GM12801 (cell line): ENCODE measurements around the gene GDE1.

Experiments
- TF ChIP-seq, protein P1 (sequence below): IDR thresholded peaks from one replicate; pipeline ENCODE4 v1.5.1; 2011; ENCODE audit warnings: control low read depth; ENCODE audit not compliant: insufficient read length; ENCODE audit errors: extremely low read depth

GDE1 gene

DNA sequence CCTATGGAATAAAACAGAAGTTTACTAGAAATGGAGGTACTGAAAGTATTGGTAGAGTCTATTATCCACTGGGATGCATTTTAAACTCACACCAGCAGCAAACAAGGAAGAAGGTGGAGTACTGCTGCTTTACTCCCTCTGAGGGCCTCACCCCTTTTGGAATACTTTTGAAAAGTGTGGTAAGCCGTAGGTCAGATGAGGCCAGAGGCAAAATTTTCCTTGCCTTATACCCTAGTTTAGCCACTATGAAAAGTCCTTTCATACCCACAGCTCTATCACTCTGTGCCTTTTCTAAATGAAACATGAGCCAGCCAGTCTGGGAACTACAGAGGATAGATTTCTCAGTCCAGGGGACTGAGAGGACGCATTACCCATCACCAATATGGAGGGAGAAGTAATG, 14.0 kb downstream of the GDE1 start:
- TF ChIP-seq, protein P1, sequence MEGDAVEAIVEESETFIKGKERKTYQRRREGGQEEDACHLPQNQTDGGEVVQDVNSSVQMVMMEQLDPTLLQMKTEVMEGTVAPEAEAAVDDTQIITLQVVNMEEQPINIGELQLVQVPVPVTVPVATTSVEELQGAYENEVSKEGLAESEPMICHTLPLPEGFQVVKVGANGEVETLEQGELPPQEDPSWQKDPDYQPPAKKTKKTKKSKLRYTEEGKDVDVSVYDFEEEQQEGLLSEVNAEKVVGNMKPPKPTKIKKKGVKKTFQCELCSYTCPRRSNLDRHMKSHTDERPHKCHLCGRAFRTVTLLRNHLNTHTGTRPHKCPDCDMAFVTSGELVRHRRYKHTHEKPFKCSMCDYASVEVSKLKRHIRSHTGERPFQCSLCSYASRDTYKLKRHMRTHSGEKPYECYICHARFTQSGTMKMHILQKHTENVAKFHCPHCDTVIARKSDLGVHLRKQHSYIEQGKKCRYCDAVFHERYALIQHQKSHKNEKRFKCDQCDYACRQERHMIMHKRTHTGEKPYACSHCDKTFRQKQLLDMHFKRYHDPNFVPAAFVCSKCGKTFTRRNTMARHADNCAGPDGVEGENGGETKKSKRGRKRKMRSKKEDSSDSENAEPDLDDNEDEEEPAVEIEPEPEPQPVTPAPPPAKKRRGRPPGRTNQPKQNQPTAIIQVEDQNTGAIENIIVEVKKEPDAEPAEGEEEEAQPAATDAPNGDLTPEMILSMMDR = no peak

DNA sequence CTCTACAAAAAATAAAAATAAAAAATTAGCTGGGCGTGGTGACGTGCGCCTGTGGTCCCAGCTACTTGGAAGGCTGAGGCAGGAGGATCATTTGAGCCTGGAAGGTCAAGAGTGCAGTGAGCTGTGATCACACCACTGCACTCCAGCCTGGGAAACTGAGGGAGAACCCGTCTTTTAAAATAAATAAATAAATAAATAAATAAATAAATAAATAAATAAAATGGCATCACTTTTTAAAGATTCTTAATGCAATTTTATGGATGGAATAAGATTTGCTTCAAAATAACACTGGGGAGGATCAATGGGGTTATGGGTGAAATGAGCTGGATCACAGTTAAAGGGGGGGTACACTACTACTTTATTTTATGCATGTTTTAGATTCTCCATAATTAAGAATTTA, 14.9 kb downstream of the GDE1 start:
- TF ChIP-seq, protein P1 = no peak

DNA sequence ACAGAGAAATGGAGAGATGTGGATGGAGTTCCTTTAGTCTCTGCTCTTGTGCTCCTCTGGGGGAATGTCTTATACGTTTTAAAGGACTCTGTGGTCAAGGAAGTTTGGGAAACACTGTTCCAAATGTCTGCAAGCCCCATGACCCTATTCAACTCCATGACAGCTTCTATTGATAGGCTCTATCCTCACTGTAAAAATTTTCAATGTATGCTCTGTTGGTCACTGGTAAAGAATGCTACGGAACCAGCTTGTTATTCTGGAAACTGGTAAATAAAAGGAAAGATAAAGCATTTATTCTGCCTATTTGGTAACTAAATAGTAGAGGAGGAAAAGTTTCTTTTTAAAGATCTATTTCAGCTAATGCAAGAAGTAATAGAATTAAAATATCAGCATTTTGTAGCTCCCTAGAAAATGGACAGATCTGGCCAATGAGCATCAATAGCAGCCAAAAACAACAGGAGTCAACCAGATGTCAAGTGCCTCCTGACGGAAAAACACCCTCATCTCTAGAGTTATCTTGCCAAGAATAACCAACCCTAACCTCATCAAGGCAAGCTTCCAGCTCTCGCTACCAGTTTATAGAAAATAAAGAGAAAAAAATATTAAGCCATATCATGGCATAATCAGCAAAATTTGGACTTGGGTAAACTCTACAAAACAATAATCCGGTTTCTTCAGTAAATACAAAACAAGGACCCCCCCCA, 16.1 kb downstream of the GDE1 start:
- TF ChIP-seq, protein P1 = no peak

DNA sequence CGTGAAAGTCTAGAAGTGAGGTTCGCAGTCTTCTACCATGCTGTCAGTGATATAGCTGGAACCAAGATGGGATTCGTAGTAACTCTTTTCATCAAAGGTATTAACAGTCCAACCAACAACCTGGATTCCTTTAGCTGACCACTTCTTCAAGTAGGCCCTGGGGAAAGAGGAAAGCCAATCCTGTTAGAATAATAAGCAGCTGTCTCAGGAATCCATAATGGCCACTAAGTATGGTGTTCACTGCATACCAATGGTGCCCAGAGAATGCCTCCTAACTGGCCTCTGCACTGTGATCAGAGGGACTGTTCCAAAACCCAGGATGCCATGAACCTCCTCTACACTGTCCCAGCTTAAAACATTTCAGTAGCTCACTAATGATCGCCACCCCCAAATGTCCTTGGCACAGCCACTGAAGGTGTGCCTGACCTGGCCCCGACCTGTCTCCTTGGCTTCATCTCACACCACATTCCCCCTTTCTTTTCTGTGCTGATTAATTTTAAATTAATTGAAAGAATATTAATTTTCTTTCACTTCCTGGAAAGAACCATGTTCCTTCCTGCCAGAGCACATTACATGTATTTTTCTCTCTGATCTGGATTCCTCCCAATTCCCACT, 18.3 kb downstream of the GDE1 start:
- TF ChIP-seq, protein P1 = no peak

DNA sequence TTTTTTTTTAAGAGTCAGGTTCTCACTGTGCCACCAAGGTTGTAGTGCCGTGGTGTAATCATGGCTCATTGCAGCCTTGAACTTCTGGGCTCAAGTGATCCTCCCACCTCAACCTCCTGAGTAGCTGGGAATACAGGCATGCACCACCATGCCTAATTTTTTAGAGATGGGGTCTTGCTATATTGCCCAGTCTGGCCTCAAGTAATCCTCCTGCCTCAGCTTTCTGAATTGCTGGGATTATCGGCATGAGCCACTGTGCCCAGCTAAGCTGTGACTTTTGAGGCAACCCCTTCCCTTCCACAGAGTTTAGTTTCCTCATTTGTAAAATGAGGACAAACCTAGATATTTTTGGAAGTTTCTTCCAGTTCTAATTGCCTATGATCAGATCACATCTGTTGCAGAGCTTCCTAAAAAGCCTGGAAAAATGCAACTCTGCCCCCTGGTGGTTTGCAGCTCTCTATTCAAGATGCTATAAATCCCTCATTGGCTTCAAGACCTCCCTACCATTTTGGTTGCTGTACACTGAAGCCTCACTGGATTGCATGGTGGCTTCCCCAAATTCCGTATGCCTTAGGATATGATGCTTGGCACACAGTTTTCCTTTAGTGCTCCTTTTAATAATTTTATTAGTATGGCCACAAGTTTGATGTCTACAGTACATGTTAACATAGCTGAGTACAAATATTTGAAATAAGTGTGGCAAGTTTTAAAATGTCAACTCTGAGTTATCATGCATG, 19.3 kb downstream of the GDE1 start:
- TF ChIP-seq, protein P1 = no peak

DNA sequence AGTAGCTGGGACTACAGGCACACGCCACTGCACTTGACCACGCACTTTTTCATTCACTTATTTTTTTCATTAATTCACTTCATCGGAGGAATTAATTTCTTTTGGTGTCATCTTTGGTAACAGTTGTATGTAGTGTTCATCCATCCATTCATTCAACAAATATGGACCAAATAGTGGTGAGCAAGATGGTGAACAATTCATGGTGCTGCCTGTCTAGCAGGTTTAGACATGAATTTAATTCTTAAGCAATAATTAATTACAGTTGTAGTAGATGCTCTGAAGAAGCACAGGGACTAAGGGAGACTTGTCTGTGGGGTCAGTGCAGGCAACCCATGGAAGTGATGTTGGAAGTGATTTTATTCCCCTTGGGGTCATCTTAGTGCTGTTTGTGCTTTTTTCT, 22.4 kb downstream of the GDE1 start:
- TF ChIP-seq, protein P1 = no peak

DNA sequence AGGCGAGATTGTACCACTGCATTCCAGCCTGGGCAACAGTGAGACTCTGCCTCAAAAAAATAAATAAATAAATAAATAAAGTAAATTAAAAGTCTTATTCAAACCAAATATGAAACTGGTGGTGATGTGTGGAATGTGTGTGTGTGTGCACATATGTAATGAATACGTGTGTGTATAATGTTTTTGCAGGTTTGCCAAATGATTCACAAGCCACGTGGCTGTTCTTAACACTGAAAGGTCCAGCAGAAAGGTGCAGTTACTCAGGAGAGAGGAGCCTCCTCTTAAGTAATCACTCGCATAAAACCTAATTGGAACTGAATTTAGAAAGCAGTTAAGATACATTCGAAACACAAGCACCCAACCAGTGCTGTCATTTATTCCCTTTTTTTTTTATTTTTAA, 22.9 kb downstream of the GDE1 start:
- TF ChIP-seq, protein P1 = no peak
